GM19467 (cell line): ENCODE data around the gene CFAP43.
"Not testable (repeated sequence)": the region's sequence is repeated elsewhere in the genome, so short reads cannot be mapped to it uniquely, and the experiment has no call there.

ENCODE experiments used
- ATAC-seq: cut with Tn5 transposase; IDR thresholded peaks from one replicate; pipeline ENCODE4 v1.9.1; 2021; ENCODE audit warnings: mild to moderate bottlenecking, moderate library complexity; ENCODE audit not compliant: unreplicated experiment

Gene CFAP43

GRCh38 chr10:104256335-104256961 lies 24.3 kb upstream of the CFAP43 start:
- no peak for ATAC-seq

- ATAC-seq = no peak
Observed at GRCh38 chr10:104255311-104255981, 23.3 kb upstream of the CFAP43 start.

- ATAC-seq = peak; percentile 66
Observed at GRCh38 chr10:104254493-104255310, 22.5 kb upstream of the CFAP43 start, which contains the start of gene GSTO1. Gene GSTO1 (plus strand): TSS chr10:104254892. CDS start chr10:104254929, 37 bp downstream.

GRCh38 chr10:104253606-104254410 lies 21.6 kb upstream of the CFAP43 start:
- ATAC-seq = no peak

GRCh38 chr10:104253106-104253505 lies 20.9 kb upstream of the CFAP43 start:
- no peak for ATAC-seq

GRCh38 chr10:104252368-104252767 lies 20.2 kb upstream of the CFAP43 start:
- ATAC-seq = no peak

GRCh38 chr10:104251443-104251842 lies 19.3 kb upstream of the CFAP43 start:
- ATAC-seq = no peak

GRCh38 chr10:104250371-104250770 lies 18.2 kb upstream of the CFAP43 start:
- no peak for ATAC-seq

- ATAC-seq = not testable (repeated sequence)
Observed at GRCh38 chr10:104248931-104249330, 16.8 kb upstream of the CFAP43 start.

GRCh38 chr10:104247513-104248146 lies 15.5 kb upstream of the CFAP43 start:
- ATAC-seq = no peak

- ATAC-seq = no peak
Observed at GRCh38 chr10:104246976-104247375, 14.8 kb upstream of the CFAP43 start.

GRCh38 chr10:104245066-104245632 lies 13.0 kb upstream of the CFAP43 start:
- ATAC-seq = no peak

GRCh38 chr10:104243512-104243911 lies 11.3 kb upstream of the CFAP43 start:
- no peak for ATAC-seq

- ATAC-seq = not testable (repeated sequence)
Observed at GRCh38 chr10:104243009-104243408, 10.8 kb upstream of the CFAP43 start.

- no peak for ATAC-seq
Observed at GRCh38 chr10:104242545-104242944, 10.4 kb upstream of the CFAP43 start.

GRCh38 chr10:104240078-104240477 lies 7.9 kb upstream of the CFAP43 start:
- no peak for ATAC-seq

GRCh38 chr10:104235801-104236200 lies 3.6 kb upstream of the CFAP43 start:
- no peak for ATAC-seq

GRCh38 chr10:104234934-104235333 lies 2.8 kb upstream of the CFAP43 start:
- ATAC-seq = no peak

- no peak for ATAC-seq
Observed at GRCh38 chr10:104233817-104234216, 1.7 kb upstream of the CFAP43 start.

- peak; percentile 3 for ATAC-seq
Observed at GRCh38 chr10:104232613-104233102, 494 bp upstream of the CFAP43 start.
